NT2/D1 (cell line): ENCODE data around the gene GRM7.

Source experiments
- SUZ12 ChIP-seq: IDR thresholded peaks from 2 replicates; pipeline ENCODE4 v1.6.1; 2011; ENCODE audit not compliant: insufficient read length, insufficient read depth; ENCODE audit errors: extremely low read depth
- YY1 ChIP-seq: IDR thresholded peaks from 2 replicates; pipeline ENCODE4 v1.6.1; 2011; ENCODE audit not compliant: insufficient read length, insufficient read depth
- ZNF274 ChIP-seq: IDR thresholded peaks from 2 replicates; pipeline ENCODE4 v1.6.1; 2011; ENCODE audit warnings: mild to moderate bottlenecking, low read depth, low read length

DNA sequence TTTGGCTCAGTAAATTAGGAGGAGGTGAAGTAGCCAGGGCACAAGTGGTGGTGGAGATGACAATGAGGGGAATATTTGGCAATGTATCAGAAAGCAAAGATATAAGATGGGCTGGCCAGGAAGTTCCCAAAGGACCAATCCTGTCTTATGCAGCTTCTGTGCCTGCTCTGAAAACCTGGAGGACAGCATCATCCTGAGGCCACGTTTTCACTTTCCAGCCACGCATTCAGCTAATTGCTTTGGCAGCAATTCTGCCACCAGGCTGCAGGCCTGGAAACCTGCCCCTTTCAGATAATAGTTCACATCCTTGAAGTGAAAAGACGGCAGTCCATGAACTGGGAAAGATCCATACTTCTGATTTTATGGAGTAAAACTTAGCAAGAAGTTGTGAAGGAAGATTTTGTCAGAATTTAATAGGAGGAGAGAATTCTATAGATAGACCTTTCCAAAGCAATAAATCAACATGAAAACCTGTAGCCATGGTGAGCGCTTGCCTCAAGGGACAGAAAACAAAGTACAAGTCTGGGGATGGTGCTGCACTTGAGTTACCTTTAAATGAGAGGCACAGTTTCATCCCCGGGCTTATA, 682.5 kb downstream of the GRM7 start:
- TF ChIP-seq ZNF274, result no peak
- no peak for TF ChIP-seq YY1
- no peak for TF ChIP-seq SUZ12
